Effector memory CD4-positive, alpha-beta T cell (primary cell): ENCODE measurements around the gene ADPRHL1.
"Not testable (repeated sequence)": the region's sequence is repeated elsewhere in the genome, so short reads cannot be mapped to it uniquely, and the experiment has no call there.

Source experiments
- DNase-seq, 3 donors: peaks; one replicate each; pipeline ENCODE4 v3.0.0-alpha.2; 2020
- H3K27ac ChIP-seq: 2 replicates; pipeline ENCODE4 v1.7.0; 2013; ENCODE audit warnings: mild to moderate bottlenecking, low read length, moderate library complexity; ENCODE audit not compliant: insufficient read depth, poor library complexity, severe bottlenecking
- H3K27me3 ChIP-seq: replicated peaks from 2 replicates; pipeline ENCODE4 v1.7.0; 2013; ENCODE audit warnings: mild to moderate bottlenecking, low read length; ENCODE audit not compliant: insufficient read depth, control insufficient read depth, poor library complexity, severe bottlenecking
- H3K36me3 ChIP-seq: 2 replicates; pipeline ENCODE4 v1.7.0; 2013; ENCODE audit warnings: mild to moderate bottlenecking, low read length, moderate library complexity; ENCODE audit not compliant: control insufficient read depth, insufficient read depth
- H3K4me1 ChIP-seq: 2 replicates; pipeline ENCODE4 v1.7.0; 2013; ENCODE audit warnings: low read length, mild to moderate bottlenecking; ENCODE audit not compliant: control insufficient read depth, insufficient read depth, poor library complexity, severe bottlenecking
- H3K4me3 ChIP-seq: 2 replicates; pipeline ENCODE4 v1.7.0; 2013; ENCODE audit warnings: low read length, low read depth, mild to moderate bottlenecking; ENCODE audit not compliant: insufficient read depth, poor library complexity, severe bottlenecking
- H3K9me3 ChIP-seq: 2 replicates; pipeline ENCODE4 v1.7.0; 2013; ENCODE audit warnings: mild to moderate bottlenecking, low read length, moderate library complexity; ENCODE audit not compliant: control insufficient read depth

ADPRHL1 gene

GRCh38 chr13:113441661-113442060 lies 11.6 kb downstream of the ADPRHL1 start:
- Histone ChIP-seq H3K27ac (no peak overlapping the region), H3K27me3 (no peaks in the 10 kb centered on the region)

GRCh38 chr13:113437408-113438010 lies 15.8 kb downstream of the ADPRHL1 start:
- DNase-seq: no peak
- no peaks in the 10 kb centered on the region for H3K27me3 ChIP-seq
- no peaks in the 10 kb centered on the region for H3K9me3 ChIP-seq
- H3K4me3 ChIP-seq: no peak overlapping the region
- H3K36me3 ChIP-seq: no peaks in the 10 kb centered on the region
- H3K4me1 ChIP-seq: no peaks in the 10 kb centered on the region
- no peak overlapping the region for H3K27ac ChIP-seq

More at GRCh38 chr13:113441661-113442060, 11.6 kb downstream of the ADPRHL1 start:
- DNase-seq: no peak
- H3K4me3 ChIP-seq: no peak overlapping the region
- no peaks in the 10 kb centered on the region for H3K4me1 ChIP-seq
- H3K36me3 ChIP-seq: no peaks in the 10 kb centered on the region
- no peaks in the 10 kb centered on the region for H3K9me3 ChIP-seq

GRCh38 chr13:113436866-113437265 lies 16.4 kb downstream of the ADPRHL1 start:
- not testable (repeated sequence) for H3K27ac ChIP-seq, H3K4me1 ChIP-seq, H3K4me3 ChIP-seq, H3K36me3 ChIP-seq, H3K9me3 ChIP-seq, DNase-seq, H3K27me3 ChIP-seq

- not testable (repeated sequence) for H3K9me3 ChIP-seq, H3K36me3 ChIP-seq, DNase-seq, H3K27me3 ChIP-seq, H3K4me3 ChIP-seq, H3K4me1 ChIP-seq, H3K27ac ChIP-seq
These were observed 17.4 kb downstream of the ADPRHL1 start for GRCh38 chr13:113435907-113436306.

GRCh38 chr13:113433391-113433916 lies 19.8 kb downstream of the ADPRHL1 start:
- Histone ChIP-seq H3K9me3 (no peaks in the 10 kb centered on the region), H3K4me3 (no peak overlapping the region), H3K27me3 (no peaks in the 10 kb centered on the region), H3K36me3 (no peaks in the 10 kb centered on the region), H3K27ac (no peak overlapping the region), H3K4me1 (no peaks in the 10 kb centered on the region)
- DNase-seq: no peak

GRCh38 chr13:113432506-113433270 lies 20.6 kb downstream of the ADPRHL1 start:
- Histone ChIP-seq H3K4me3 (no peak overlapping the region), H3K4me1 (no peaks in the 10 kb centered on the region), H3K27me3 (no peaks in the 10 kb centered on the region), H3K36me3 (no peaks in the 10 kb centered on the region), H3K27ac (no peak overlapping the region), H3K9me3 (no peaks in the 10 kb centered on the region)
- no peak for DNase-seq

- Histone ChIP-seq H3K27me3 (no peaks in the 10 kb centered on the region), H3K4me3 (no peak overlapping the region), H3K27ac (no peak overlapping the region), H3K36me3 (no peaks in the 10 kb centered on the region), H3K9me3 (no peaks in the 10 kb centered on the region), H3K4me1 (no peaks in the 10 kb centered on the region)
- no peak for DNase-seq
These were observed 22.1 kb downstream of the ADPRHL1 start for GRCh38 chr13:113431171-113431570.

- no peak overlapping the region for H3K27ac ChIP-seq
- no peak overlapping the region for H3K4me3 ChIP-seq
- no peaks in the 10 kb centered on the region for H3K27me3 ChIP-seq
- no peaks in the 10 kb centered on the region for H3K9me3 ChIP-seq
- DNase-seq: no peak
- H3K4me1 ChIP-seq: no peaks in the 10 kb centered on the region
- H3K36me3 ChIP-seq: no peaks in the 10 kb centered on the region
These were observed 22.7 kb downstream of the ADPRHL1 start for GRCh38 chr13:113430378-113431110.

- Histone ChIP-seq H3K36me3 (no peaks in the 10 kb centered on the region), H3K27me3 (no peaks in the 10 kb centered on the region), H3K4me3 (no peak overlapping the region), H3K9me3 (no peaks in the 10 kb centered on the region), H3K27ac (no peak overlapping the region), H3K4me1 (no peaks in the 10 kb centered on the region)
- no peak for DNase-seq
These were observed 23.7 kb downstream of the ADPRHL1 start for GRCh38 chr13:113429608-113429985.
